Panc1 (cell line): ENCODE results near the gene ISM1. TPM values are rescaled to one million over a fixed set of nuclear protein-coding genes. Genes with fewer than 3 reads are reported as not detected.

Experiments
- ATAC-seq: fragments of 200-7000 bp; cut with Tn5 transposase; 2 replicates; pipeline ENCODE4 v1.9.1; 2020; ENCODE audit warnings: mild to moderate bottlenecking, moderate library complexity
- BruUV-seq: library from RNA; stranded (reverse); fragments of 400-500 nt; replicated peaks from 2 replicates; lab custom pipeline; 2021; lab: Mats Ljungman, UMichigan
- CTCF ChIA-PET: fragments of 300-600 bp; sonication (Branson Sonifier 250); formaldehyde crosslinking; loops from one replicate; lab custom pipeline; 2022; ENCODE audit warnings: antibody characterized with exemption; lab: Charles Lee
- POLR2A ChIA-PET: fragments of 300-600 bp; sonication (Branson Sonifier 250); formaldehyde crosslinking; loops from one replicate; lab custom pipeline; 2022; ENCODE audit warnings: antibody characterized with exemption; lab: Charles Lee
- DNase-seq: peaks from one replicate; pipeline ENCODE4 v3.0.0-alpha.2; 2010; ENCODE audit warnings: low read depth, low spot score
- H3K27ac ChIP-seq: 2 replicates; pipeline ENCODE4 v1.5.1; 2011; ENCODE audit warnings: mild to moderate bottlenecking, low read length, inconsistent platforms
- H3K27me3 ChIP-seq: fragments of 200-500 bp; sonication (Bioruptor generic); 2 replicates; pipeline ENCODE4 v1.6.0; 2014; ENCODE audit warnings: low read length, inconsistent platforms; ENCODE audit not compliant: control insufficient read depth, insufficient read depth
- H3K36me3 ChIP-seq: fragments of 200-500 bp; sonication (Bioruptor generic); 2 replicates; pipeline ENCODE4 v1.5.1; 2014; ENCODE audit warnings: inconsistent platforms, mild to moderate bottlenecking, low read length, moderate library complexity; ENCODE audit not compliant: control insufficient read depth, insufficient read depth
- H3K4me1 ChIP-seq: 2 replicates; pipeline ENCODE4 v1.5.1; 2011; ENCODE audit warnings: inconsistent platforms, mild to moderate bottlenecking, low read length, moderate library complexity; ENCODE audit not compliant: control insufficient read depth, insufficient read depth
- H3K4me3 ChIP-seq, 2 experiments: 2 replicates each; pipeline ENCODE4 v1.5.1; 2011 to 2012; ENCODE audit warnings: low read depth in 2 of 2, low read length in 2 of 2, mild to moderate bottlenecking in 2 of 2, inconsistent platforms in 1 of 2, moderate library complexity in 1 of 2
- H3K9me3 ChIP-seq: fragments of 200-500 bp; sonication (Bioruptor generic); 2 replicates; pipeline ENCODE4 v1.5.1; 2014; ENCODE audit warnings: low read depth, mild to moderate bottlenecking, inconsistent platforms, low read length, moderate library complexity; ENCODE audit not compliant: control insufficient read depth, insufficient read depth
- POLR2AphosphoS5 ChIP-seq: IDR thresholded peaks from 2 replicates; pipeline ENCODE4 v1.6.1; 2012; ENCODE audit warnings: mild to moderate bottlenecking, low read depth, low read length, moderate library complexity
- SIN3A ChIP-seq: IDR thresholded peaks from 2 replicates; pipeline ENCODE4 v1.6.1; 2012; ENCODE audit warnings: low read depth, mild to moderate bottlenecking, low read length, moderate library complexity, borderline replicate concordance; ENCODE audit not compliant: insufficient read depth
- TCF7L2 ChIP-seq: IDR thresholded peaks from 2 replicates; pipeline ENCODE4 v1.6.1; 2011; ENCODE audit warnings: mild to moderate bottlenecking, low read depth, low read length, inconsistent platforms
- in situ Hi-C: cut with HindIII; loops from 2 replicates; pipeline ENCODE4 v1.10.0; 2016; ENCODE audit warnings: low sequenced_read_pairs, low pct_unique_long_range_greater_than_20kb
- intact Hi-C: fragments of 100-400 bp; cut with micrococcal nuclease; formaldehyde crosslinking; loops from one replicate; pipeline ENCODE4 v1.10.0; 2022; ENCODE audit not compliant: unreplicated experiment
- total RNA-seq: library from RNA; stranded (reverse); gene quantifications from one replicate; pipeline ENCODE4 v1.2.1, GENCODE V29; 2021; ENCODE audit not compliant: unreplicated experiment
- TF ChIP-seq, protein P1 (sequence below): fragments of 450-650 bp; IDR thresholded peaks from 2 replicates; pipeline ENCODE4 v1.5.1; 2017; ENCODE audit warnings: mild to moderate bottlenecking
- TF ChIP-seq, protein P2 (sequence below), 2 experiments: IDR thresholded peaks; 2 replicates each; pipeline ENCODE4 v1.6.1; 2011 to 2012; ENCODE audit warnings: low read depth in 2 of 2, control low read depth in 1 of 2, low read length in 1 of 2, mild to moderate bottlenecking in 1 of 2, moderate library complexity in 1 of 2; ENCODE audit not compliant: insufficient read depth in 1 of 2

The ISM1 gene
- total RNA-seq, 1 experiment from 2014 or later: not detected

- no TSS peak for BruUV-seq
- no peaks in the 10 kb centered on the region for H3K9me3 ChIP-seq
- ChIA-PET POLR2A (no interaction called here), CTCF (no interaction called here)
- no peak overlapping the region for H3K27ac ChIP-seq
- no peaks in the 10 kb centered on the region for H3K4me1 ChIP-seq
- in situ Hi-C loops (no loop called here), intact Hi-C loops (no loop called here)
- H3K27me3 ChIP-seq: 0 out of 2 replicates have a peak, but pooled peaks cover 2% of the 10 kb centered on the region
- ATAC-seq: no peak
- TF ChIP-seq, protein P1, sequence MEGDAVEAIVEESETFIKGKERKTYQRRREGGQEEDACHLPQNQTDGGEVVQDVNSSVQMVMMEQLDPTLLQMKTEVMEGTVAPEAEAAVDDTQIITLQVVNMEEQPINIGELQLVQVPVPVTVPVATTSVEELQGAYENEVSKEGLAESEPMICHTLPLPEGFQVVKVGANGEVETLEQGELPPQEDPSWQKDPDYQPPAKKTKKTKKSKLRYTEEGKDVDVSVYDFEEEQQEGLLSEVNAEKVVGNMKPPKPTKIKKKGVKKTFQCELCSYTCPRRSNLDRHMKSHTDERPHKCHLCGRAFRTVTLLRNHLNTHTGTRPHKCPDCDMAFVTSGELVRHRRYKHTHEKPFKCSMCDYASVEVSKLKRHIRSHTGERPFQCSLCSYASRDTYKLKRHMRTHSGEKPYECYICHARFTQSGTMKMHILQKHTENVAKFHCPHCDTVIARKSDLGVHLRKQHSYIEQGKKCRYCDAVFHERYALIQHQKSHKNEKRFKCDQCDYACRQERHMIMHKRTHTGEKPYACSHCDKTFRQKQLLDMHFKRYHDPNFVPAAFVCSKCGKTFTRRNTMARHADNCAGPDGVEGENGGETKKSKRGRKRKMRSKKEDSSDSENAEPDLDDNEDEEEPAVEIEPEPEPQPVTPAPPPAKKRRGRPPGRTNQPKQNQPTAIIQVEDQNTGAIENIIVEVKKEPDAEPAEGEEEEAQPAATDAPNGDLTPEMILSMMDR: no peak
- TF ChIP-seq SIN3A (no peak), POLR2AphosphoS5 (no peak), TCF7L2 (no peak)
- TF ChIP-seq, protein P2, sequence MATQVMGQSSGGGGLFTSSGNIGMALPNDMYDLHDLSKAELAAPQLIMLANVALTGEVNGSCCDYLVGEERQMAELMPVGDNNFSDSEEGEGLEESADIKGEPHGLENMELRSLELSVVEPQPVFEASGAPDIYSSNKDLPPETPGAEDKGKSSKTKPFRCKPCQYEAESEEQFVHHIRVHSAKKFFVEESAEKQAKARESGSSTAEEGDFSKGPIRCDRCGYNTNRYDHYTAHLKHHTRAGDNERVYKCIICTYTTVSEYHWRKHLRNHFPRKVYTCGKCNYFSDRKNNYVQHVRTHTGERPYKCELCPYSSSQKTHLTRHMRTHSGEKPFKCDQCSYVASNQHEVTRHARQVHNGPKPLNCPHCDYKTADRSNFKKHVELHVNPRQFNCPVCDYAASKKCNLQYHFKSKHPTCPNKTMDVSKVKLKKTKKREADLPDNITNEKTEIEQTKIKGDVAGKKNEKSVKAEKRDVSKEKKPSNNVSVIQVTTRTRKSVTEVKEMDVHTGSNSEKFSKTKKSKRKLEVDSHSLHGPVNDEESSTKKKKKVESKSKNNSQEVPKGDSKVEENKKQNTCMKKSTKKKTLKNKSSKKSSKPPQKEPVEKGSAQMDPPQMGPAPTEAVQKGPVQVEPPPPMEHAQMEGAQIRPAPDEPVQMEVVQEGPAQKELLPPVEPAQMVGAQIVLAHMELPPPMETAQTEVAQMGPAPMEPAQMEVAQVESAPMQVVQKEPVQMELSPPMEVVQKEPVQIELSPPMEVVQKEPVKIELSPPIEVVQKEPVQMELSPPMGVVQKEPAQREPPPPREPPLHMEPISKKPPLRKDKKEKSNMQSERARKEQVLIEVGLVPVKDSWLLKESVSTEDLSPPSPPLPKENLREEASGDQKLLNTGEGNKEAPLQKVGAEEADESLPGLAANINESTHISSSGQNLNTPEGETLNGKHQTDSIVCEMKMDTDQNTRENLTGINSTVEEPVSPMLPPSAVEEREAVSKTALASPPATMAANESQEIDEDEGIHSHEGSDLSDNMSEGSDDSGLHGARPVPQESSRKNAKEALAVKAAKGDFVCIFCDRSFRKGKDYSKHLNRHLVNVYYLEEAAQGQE (IDR thresholded peaks at IDR 0.05; ENCODE audit: insufficient read depth in 1 of 2, low read depth in 2 of 2, low read length in 1 of 2): no peak
- no peak for DNase-seq
- H3K4me3 ChIP-seq: no peak overlapping the region
- H3K36me3 ChIP-seq: no peaks in the 10 kb centered on the region
Observed at GRCh38 chr20:13295637-13296036, 74.6 kb downstream of the ISM1 start.

GRCh38 chr20:13296070-13296469 is 75.0 kb downstream of the ISM1 start:
- in situ Hi-C loops: no loop called here
- Histone ChIP-seq H3K36me3 (no peaks in the 10 kb centered on the region), H3K9me3 (no peaks in the 10 kb centered on the region), H3K27ac (no peak overlapping the region), H3K4me3 (no peak overlapping the region), H3K27me3 (0 out of 2 replicates have a peak, but pooled peaks cover 2% of the 10 kb centered on the region), H3K4me1 (no peaks in the 10 kb centered on the region)
- no TSS peak for BruUV-seq
- TF ChIP-seq, protein P2 (IDR thresholded peaks at IDR 0.05; ENCODE audit: insufficient read depth in 1 of 2, low read depth in 2 of 2, low read length in 1 of 2): no peak
- TF ChIP-seq SIN3A (no peak), TCF7L2 (no peak), POLR2AphosphoS5 (no peak)
- TF ChIP-seq, protein P1: no peak
- ChIA-PET CTCF (no interaction called here), POLR2A (no interaction called here)
- DNase-seq: no peak
- ATAC-seq: no peak
- intact Hi-C loops: no loop called here
